GM12878 (cell line): ENCODE measurements around the gene ADARB1. TPM values are rescaled to one million over a fixed set of nuclear protein-coding genes. Genes with fewer than 3 reads are reported as not detected.

ENCODE experiments used
- ATAC-seq: fragments of 200-7000 bp; cut with Tn5 transposase; 3 replicates; pipeline ENCODE4 v1.9.1; 2020; ENCODE audit warnings: mild to moderate bottlenecking, moderate library complexity
- BruUV-seq: library from RNA; stranded (reverse); fragments of 400-500 nt; replicated peaks from 2 replicates; lab custom pipeline; 2021; lab: Mats Ljungman, UMichigan
- CTCF ChIA-PET: fragments of 300-600 bp; sonication (Branson Sonifier 250); formaldehyde crosslinking; extraction: SDS; loops from one replicate; lab custom pipeline; 2021; ENCODE audit warnings: inconsistent platforms; lab: Yijun Ruan, JAX
- POLR2A ChIA-PET: fragments of 350-600 bp; formaldehyde crosslinking; extraction: SDS; loops from one replicate; lab custom pipeline; 2021; ENCODE audit warnings: inconsistent platforms; lab: Charles Lee
- RAD21 ChIA-PET: fragments of 300-600 bp; sonication (Branson Sonifier 250); formaldehyde crosslinking; loops from one replicate; lab custom pipeline; 2023; ENCODE audit warnings: antibody characterized with exemption; ENCODE audit not compliant: unreplicated experiment; lab: Charles Lee
- SMC1A ChIA-PET: fragments of 300-600 bp; sonication (Branson Sonifier 250); formaldehyde crosslinking; loops from one replicate; lab custom pipeline; 2023; ENCODE audit not compliant: unreplicated experiment, uncharacterized antibody; lab: Charles Lee
- DNase-seq: peaks from one replicate; pipeline ENCODE4 v3.0.0-alpha.2; 2011; ENCODE audit warnings: low read depth, low spot score
- FAIRE-seq: peaks from 3 replicates; lab custom pipeline; 2011; peaks lifted over from hg19 to GRCh38; lab: Jason Lieb, UNC
- H2AFZ ChIP-seq: 2 replicates; pipeline ENCODE4 v1.6.0; 2011; ENCODE audit warnings: low read depth, low read length, control low read depth; ENCODE audit not compliant: control insufficient read depth
- H3K27ac ChIP-seq: 2 replicates; pipeline ENCODE4 v1.5.1; 2011; ENCODE audit warnings: control low read depth; ENCODE audit not compliant: control insufficient read depth, insufficient read depth
- H3K27me3 ChIP-seq, 2 experiments: replicated peaks in 1 of 2; 2 replicates each; pipeline versions ENCODE4 v1.6.0 to v1.6.1; 2011; ENCODE audit warnings: low read length in 1 of 2; ENCODE audit not compliant: control insufficient read depth in 2 of 2, insufficient read depth in 2 of 2
- H3K36me3 ChIP-seq, 2 experiments: 2 replicates each; pipeline ENCODE4 v1.5.1; 2011; ENCODE audit warnings: low read length in 1 of 2; ENCODE audit not compliant: control insufficient read depth in 2 of 2, insufficient read depth in 2 of 2
- H3K4me1 ChIP-seq: 2 replicates; pipeline ENCODE4 v1.6.1; 2011; ENCODE audit warnings: mild to moderate bottlenecking, low read length, moderate library complexity, mixed read lengths; ENCODE audit not compliant: control insufficient read depth, insufficient read depth
- H3K4me2 ChIP-seq: 2 replicates; pipeline ENCODE4 v1.6.0; 2011; ENCODE audit warnings: control low read depth; ENCODE audit not compliant: control insufficient read depth, insufficient read depth
- H3K4me3 ChIP-seq: fragments of 200-600 bp; sonication (generic); 2 replicates; pipeline ENCODE4 v1.5.1; 2016
- H3K79me2 ChIP-seq: 2 replicates; pipeline ENCODE4 v1.6.0; 2011; ENCODE audit warnings: low read length; ENCODE audit not compliant: control insufficient read depth, insufficient read depth
- H3K9ac ChIP-seq: 2 replicates; pipeline ENCODE4 v1.8.0; 2011; ENCODE audit warnings: low read length, control low read depth, mixed read lengths; ENCODE audit not compliant: control insufficient read depth, insufficient read depth
- H3K9me3 ChIP-seq: replicated peaks from 3 replicates; pipeline ENCODE4 v1.5.1; 2011; ENCODE audit warnings: mild to moderate bottlenecking, low read length; ENCODE audit not compliant: control insufficient read depth, insufficient read depth
- H4K20me1 ChIP-seq: 2 replicates; pipeline ENCODE4 v1.6.0; 2011; ENCODE audit not compliant: control insufficient read depth, insufficient read depth
- CBX5 ChIP-seq: sonication (generic); IDR thresholded peaks from 2 replicates; pipeline ENCODE4 v1.6.1; 2016; ENCODE audit warnings: low read depth, moderate library complexity, mild to moderate bottlenecking, inconsistent platforms
- CREB1 ChIP-seq: IDR thresholded peaks from 2 replicates; pipeline ENCODE4 v1.6.1; 2012; ENCODE audit warnings: low read depth, mild to moderate bottlenecking, inconsistent platforms
- CREM ChIP-seq: IDR thresholded peaks from 2 replicates; pipeline ENCODE4 v1.6.1; 2014; ENCODE audit warnings: antibody characterized with exemption, low read depth
- CTCF ChIP-seq, 3 experiments: IDR thresholded peaks in 2 of 3; conservative IDR thresholded peaks in 1 of 3; 2 replicates each; pipeline ENCODE4 v1.5.1; 2011; ENCODE audit warnings: low read depth in 3 of 3, low read length in 3 of 3, mild to moderate bottlenecking in 3 of 3, control low read depth in 2 of 3, moderate library complexity in 2 of 3, inconsistent platforms in 1 of 3, mixed read lengths in 1 of 3; ENCODE audit not compliant: control insufficient read depth in 2 of 3, insufficient read depth in 1 of 3; ENCODE audit errors: extremely low read depth in 1 of 3
- E2F8 ChIP-seq: fragments of 450-650 bp; IDR thresholded peaks from 2 replicates; pipeline ENCODE4 v1.6.1; 2018; ENCODE audit warnings: mild to moderate bottlenecking, low read depth, moderate library complexity; ENCODE audit not compliant: partially characterized antibody
- EZH2 ChIP-seq: IDR thresholded peaks from 2 replicates; pipeline ENCODE4 v1.6.1; 2012; ENCODE audit warnings: low read depth, mild to moderate bottlenecking, control low read depth, inconsistent platforms, low read length, borderline replicate concordance; ENCODE audit not compliant: control insufficient read depth
- HCFC1 ChIP-seq: fragments of 150-350 bp; IDR thresholded peaks from 2 replicates; pipeline ENCODE4 v1.6.1; 2014; ENCODE audit warnings: low read length
- HDGF ChIP-seq: fragments of 450-650 bp; IDR thresholded peaks from 2 replicates; pipeline ENCODE4 v1.6.1; 2016; ENCODE audit warnings: antibody characterized with exemption
- REST ChIP-seq: IDR thresholded peaks from 2 replicates; pipeline ENCODE4 v1.6.1; 2012; ENCODE audit warnings: mild to moderate bottlenecking, low read depth, low read length
- TBL1XR1 ChIP-seq: IDR thresholded peaks from 2 replicates; pipeline ENCODE4 v1.6.1; 2012; ENCODE audit warnings: low read depth, low read length, improper control_type of control experiment
- YBX1 ChIP-seq: fragments of 450-650 bp; IDR thresholded peaks from 2 replicates; pipeline ENCODE4 v1.6.1; 2016; ENCODE audit warnings: antibody characterized with exemption
- YY1 ChIP-seq: IDR thresholded peaks from 2 replicates; pipeline ENCODE4 v1.6.1; 2011; ENCODE audit warnings: low read depth, mild to moderate bottlenecking, low read length
- WGBS: methylation state at CpG from one replicate; pipeline ENCODE4 v1.1.6; 2016; ENCODE audit warnings: low lambda C conversion rate; ENCODE audit not compliant: insufficient replicate concordance, insufficient coverage; ENCODE audit errors: missing lambda C conversion rate; 5-methylcytosine and 5-hydroxymethylcytosine counted together
- in situ Hi-C: fragments of 300-500 bp; cut with MboI; formaldehyde crosslinking; loops from 9 replicates; pipeline ENCODE4 v1.14.3; 2018; ENCODE audit warnings: mixed read lengths
- intact Hi-C: fragments of 100-400 bp; cut with micrococcal nuclease; formaldehyde crosslinking; loops from one replicate; pipeline ENCODE4 v1.14.2; 2022; ENCODE audit not compliant: unreplicated experiment
- polyA plus RNA-seq, 11 experiments: library from polyadenylated mRNA; depleted of rRNA in 4 of 11; unstranded in 6 of 11; stranded (reverse) in 5 of 11; fragments of >200 nt; fragmentation: Nextera tagmentation in 4 of 11; fragmentation: Illumina TruSeq in 1 of 11; extraction: Ambion mirVana in 4 of 11; extraction: Trizol in 1 of 11; gene quantifications; 1 replicate in 1 of 11; 2 replicates in 10 of 11; pipeline versions ENCODE4 v1.2.1 to v1.2.3, GENCODE V29; 2011 to 2016; ENCODE audit warnings: inconsistent platforms in 2 of 11, missing spikeins in 2 of 11, low read depth in 1 of 11
- total RNA-seq, 4 experiments: library from RNA; depleted of rRNA in 3 of 4; stranded (reverse); fragments of >200 nt in 3 of 4; fragmentation: Illumina TruSeq in 1 of 4; extraction: Trizol in 1 of 4; gene quantifications; 2 replicates each; pipeline versions ENCODE4 v1.2.1 to v1.2.3, GENCODE V29; 2013 to 2021

Gene ADARB1
- total and polyA plus RNA-seq, 10 of the 15 experiments (the other 5 are each of a cell fraction or from before 2014, with no cell fraction given) = 5.7 to 61.7 (median 25.3) TPM

- Histone ChIP-seq H3K27ac (no peak overlapping the region), H3K9me3 (peaks cover under 1% of the 10 kb centered on the region; the same call in 2 of the 3 replicates), H3K4me3 (no peak overlapping the region), H3K36me3 (no peaks in the 10 kb centered on the region), H2AFZ (no peak overlapping the region), H3K79me2 (no peaks in the 10 kb centered on the region), H3K4me2 (no peak overlapping the region), H3K4me1 (no peaks in the 10 kb centered on the region), H4K20me1 (no peaks in the 10 kb centered on the region), H3K27me3 (peaks cover 0 to 2% of the 10 kb centered on the region in 2 experiments; a peak in 2 of 4 replicates), H3K9ac (no peak overlapping the region)
- DNase-seq = no peak
- peak; percentile 94 for FAIRE-seq
- no TSS peak for BruUV-seq
- in situ Hi-C loops (no loop called here), intact Hi-C loops (no loop called here)
- ATAC-seq = no peak
- ChIA-PET CTCF (no interaction called here), SMC1A (no interaction called here), POLR2A (no interaction called here), RAD21 (no interaction called here)
- 54% methylated on average over 7 of the region's 7 CpGs for WGBS
- no peak for TF ChIP-seq TBL1XR1
- TF ChIP-seq E2F8 = no peak
- TF ChIP-seq REST = no peak
- no peak for TF ChIP-seq YY1
- TF ChIP-seq HDGF = no peak
- no peak for TF ChIP-seq YBX1
- TF ChIP-seq CREM = no peak
- TF ChIP-seq HCFC1 = no peak
- no peak for TF ChIP-seq CREB1
- no peak for TF ChIP-seq CTCF (IDR thresholded peaks at IDR 0.05 in 2 of 3, conservative IDR thresholded peaks at IDR 0.05 in 1 of 3; ENCODE audit: control insufficient read depth in 2 of 3, extremely low read depth in 1 of 3, insufficient read depth in 1 of 3, low read depth in 3 of 3, low read length in 3 of 3)
- TF ChIP-seq EZH2 = no peak
- no peak for TF ChIP-seq CBX5
These were observed 32.3 kb upstream of the ADARB1 start for GRCh38 chr21:45041984-45042663.
